ENCODE measurements around the gene TBC1D14. TPM values are rescaled to one million over a fixed set of nuclear protein-coding genes. Genes with fewer than 3 reads are reported as not detected.

The TBC1D14 gene
- total and polyA plus RNA-seq, 2 of the 8 experiments (the other 6 are each of a cell fraction or from before 2014, with no cell fraction given) = 45.6 to 48.2 TPM

- TF ChIP-seq CHD7 (IDR thresholded peaks at IDR 0.05; ENCODE audit: insufficient replicate concordance, low read length) (no peak), SIRT6 (IDR thresholded peaks at IDR 0.05; ENCODE audit: low read length) (no peak), FOSL1 (IDR thresholded peaks at IDR 0.05; ENCODE audit: insufficient read depth, low read depth, low read length) (no peak)
These were observed 78.5 kb downstream of the TBC1D14 start (continued) for GRCh38 chr4:6988016-6988715.
